SK-N-SH treated with all-trans-retinoic acid at 6 μM for 48 hours (cell line): ENCODE measurements around the gene CFAP65.

Experiments used
- ARNTL ChIP-seq: fragments of 450-650 bp; formaldehyde crosslinking; IDR thresholded peaks from 2 replicates; pipeline ENCODE4 v1.5.0; 2020; ENCODE audit warnings: low read depth, mild to moderate bottlenecking, moderate library complexity, borderline replicate concordance
- CREB5 ChIP-seq: fragments of 250-450 bp; sonication (Bioruptor Pico); IDR thresholded peaks from 2 replicates; pipeline ENCODE4 v1.5.1; 2020; ENCODE audit warnings: low read depth, mild to moderate bottlenecking, moderate library complexity
- ISL1 ChIP-seq: fragments of 250-450 bp; sonication (Bioruptor Pico); IDR thresholded peaks from 2 replicates; pipeline ENCODE4 v2.1.2; 2022; ENCODE audit warnings: mild to moderate bottlenecking, moderate library complexity
- PATZ1 ChIP-seq: fragments of 250-450 bp; sonication (Bioruptor Pico); IDR thresholded peaks from 2 replicates; pipeline ENCODE4 v1.8.0; 2020; ENCODE audit warnings: mild to moderate bottlenecking, moderate library complexity, borderline replicate concordance
- POU6F1 ChIP-seq: fragments of 250-450 bp; sonication (Bioruptor Pico); IDR thresholded peaks from 2 replicates; pipeline ENCODE4 v1.8.0; 2021; ENCODE audit warnings: low read depth, mild to moderate bottlenecking, moderate library complexity, borderline replicate concordance
- PPARA ChIP-seq: fragments of 250-450 bp; sonication (Bioruptor Pico); IDR thresholded peaks from 2 replicates; pipeline ENCODE4 v1.5.0; 2020; ENCODE audit warnings: mild to moderate bottlenecking, borderline replicate concordance
- TOX ChIP-seq: fragments of 250-450 bp; sonication (Bioruptor Pico); IDR thresholded peaks from 2 replicates; pipeline ENCODE4 v1.8.0; 2021; ENCODE audit warnings: mild to moderate bottlenecking, moderate library complexity, borderline replicate concordance
- ZC3H10 ChIP-seq: fragments of 250-450 bp; sonication (Bioruptor Pico); IDR thresholded peaks from 2 replicates; pipeline ENCODE4 v1.5.1; 2021; ENCODE audit warnings: mild to moderate bottlenecking, moderate library complexity
- ZFP30 ChIP-seq: fragments of 450-650 bp; formaldehyde crosslinking; IDR thresholded peaks from 2 replicates; pipeline ENCODE4 v1.5.0; 2022; ENCODE audit warnings: mild to moderate bottlenecking, moderate library complexity
- ZNF565 ChIP-seq: fragments of 450-650 bp; formaldehyde crosslinking; conservative IDR thresholded peaks from 2 replicates; pipeline ENCODE4 v1.5.0; 2020; ENCODE audit warnings: low read depth, mild to moderate bottlenecking, moderate library complexity
- ZNF70 ChIP-seq: fragments of 450-650 bp; formaldehyde crosslinking; IDR thresholded peaks from 2 replicates; pipeline ENCODE4 v1.5.0; 2020; ENCODE audit warnings: mild to moderate bottlenecking, moderate library complexity
- ZNF8 ChIP-seq: fragments of 450-650 bp; formaldehyde crosslinking; IDR thresholded peaks from 2 replicates; pipeline ENCODE4 v1.5.0; 2020; ENCODE audit warnings: mild to moderate bottlenecking, moderate library complexity

- no peak for TF ChIP-seq ZC3H10 (CRISPR knock-in tag)
- no peak for TF ChIP-seq ZFP30
- no peak for TF ChIP-seq PATZ1 (CRISPR knock-in tag)
- TF ChIP-seq PPARA (CRISPR knock-in tag) = no peak
- TF ChIP-seq CREB5 (CRISPR knock-in tag) = no peak
- no peak for TF ChIP-seq ISL1 (CRISPR knock-in tag)
- no peak for TF ChIP-seq ZNF70 (CRISPR knock-in tag)
- TF ChIP-seq TOX = no peak
- TF ChIP-seq ARNTL = no peak
- no peak for TF ChIP-seq ZNF8
- TF ChIP-seq POU6F1 (CRISPR knock-in tag) = no peak
- TF ChIP-seq ZNF565 (CRISPR knock-in tag) = no peak
Measured at GRCh38 chr2:218983934-218984238, 57.4 kb downstream of the CFAP65 start.
